ENCODE results near the gene CNTN6. TPM values are rescaled to one million over a fixed set of nuclear protein-coding genes. Genes with fewer than 3 reads are reported as not detected.

The CNTN6 gene
- total RNA-seq, 4 donors from 2014 or later: not detected

DNA sequence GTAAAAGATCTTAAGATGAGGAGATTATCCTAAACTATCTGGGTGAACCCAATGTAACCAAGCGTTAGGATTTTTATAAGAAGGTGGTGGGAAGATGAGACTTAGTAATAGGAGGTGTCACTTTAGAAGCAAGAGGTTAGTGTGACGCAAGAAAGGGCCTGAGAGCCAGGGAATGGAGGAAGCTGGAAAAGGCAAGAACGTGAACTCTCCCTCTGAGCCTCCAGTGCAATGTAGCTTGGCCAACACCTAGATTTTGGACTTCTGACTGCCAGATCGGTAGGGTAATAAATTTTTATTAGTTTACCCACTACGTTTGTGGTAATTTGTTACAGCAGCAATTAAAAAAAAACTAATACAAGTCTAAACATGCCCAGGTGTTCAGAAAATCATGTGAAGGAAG is 20.8 kb upstream of the CNTN6 start:
- no peak overlapping the region for H3K4me3 ChIP-seq (ENCODE audit: low read depth, poor library complexity, severe bottlenecking)
- 42 to 50% methylated on average over 5 of the region's 5 CpGs for WGBS, 2 donors
- DNase-seq (ENCODE audit: low spot score in 2 of 2): no peak
- intact Hi-C loops (cut with DNase I; ENCODE audit: low total_unique reads): no loop called here
- no peak for TF ChIP-seq POLR2A (IDR thresholded peaks at IDR 0.05)
- no peak for TF ChIP-seq CTCF (IDR thresholded peaks at IDR 0.05)

DNA sequence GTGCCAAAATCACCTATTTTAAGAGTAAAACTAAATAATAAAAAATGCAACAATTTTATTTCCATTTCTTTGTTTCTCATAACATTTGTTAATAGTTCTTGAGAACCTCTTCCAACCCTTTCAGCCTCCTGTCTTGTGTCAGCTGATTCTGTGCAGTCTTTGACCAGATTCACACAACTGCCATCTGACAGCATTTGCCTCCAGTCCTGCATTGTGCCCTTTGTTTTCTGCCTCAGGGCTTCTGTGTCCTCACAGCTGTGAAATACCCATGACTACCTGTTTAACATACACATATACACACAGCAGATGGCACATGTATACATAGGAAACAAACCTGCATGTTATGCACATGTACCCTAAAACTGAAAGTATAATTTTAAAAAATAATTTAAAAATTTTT is 13.2 kb upstream of the CNTN6 start:
- intact Hi-C loops (cut with DNase I; ENCODE audit: low total_unique reads): no loop called here
- no peak for DNase-seq (ENCODE audit: low spot score in 2 of 2)
- no peak overlapping the region for H3K4me3 ChIP-seq (ENCODE audit: low read depth, poor library complexity, severe bottlenecking)
- TF ChIP-seq POLR2A (IDR thresholded peaks at IDR 0.05): no peak
- TF ChIP-seq CTCF (IDR thresholded peaks at IDR 0.05): no peak

DNA sequence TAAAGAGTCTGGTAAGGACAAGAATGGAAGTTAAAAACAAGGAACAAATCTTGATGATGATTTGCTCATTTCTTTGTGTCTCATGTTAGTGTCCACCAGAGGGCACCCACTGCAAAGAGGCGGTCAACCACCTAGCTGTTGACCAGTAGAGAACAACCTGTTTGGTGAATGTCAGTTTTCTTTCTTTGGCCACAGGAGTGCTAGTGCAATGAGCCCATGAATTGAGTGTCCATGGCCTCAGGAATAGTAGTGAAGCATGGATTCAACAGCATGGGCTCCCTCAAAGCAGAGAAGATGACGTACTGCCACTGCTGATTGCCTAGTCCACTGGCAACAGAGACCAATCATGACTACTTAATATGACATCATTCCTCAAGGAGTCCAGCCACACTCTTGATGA is 10.7 kb upstream of the CNTN6 start:
- intact Hi-C loops (cut with DNase I; ENCODE audit: low total_unique reads): no loop called here
- no peak for TF ChIP-seq CTCF (IDR thresholded peaks at IDR 0.05)
- no peak for TF ChIP-seq POLR2A (IDR thresholded peaks at IDR 0.05)
- H3K4me3 ChIP-seq (ENCODE audit: low read depth, poor library complexity, severe bottlenecking): no peak overlapping the region
- 63 to 66% methylated on average over 2 of the region's 2 CpGs for WGBS, 2 donors
- DNase-seq (ENCODE audit: low spot score in 2 of 2): peak in 1 of 2 donors; percentile 17

DNA sequence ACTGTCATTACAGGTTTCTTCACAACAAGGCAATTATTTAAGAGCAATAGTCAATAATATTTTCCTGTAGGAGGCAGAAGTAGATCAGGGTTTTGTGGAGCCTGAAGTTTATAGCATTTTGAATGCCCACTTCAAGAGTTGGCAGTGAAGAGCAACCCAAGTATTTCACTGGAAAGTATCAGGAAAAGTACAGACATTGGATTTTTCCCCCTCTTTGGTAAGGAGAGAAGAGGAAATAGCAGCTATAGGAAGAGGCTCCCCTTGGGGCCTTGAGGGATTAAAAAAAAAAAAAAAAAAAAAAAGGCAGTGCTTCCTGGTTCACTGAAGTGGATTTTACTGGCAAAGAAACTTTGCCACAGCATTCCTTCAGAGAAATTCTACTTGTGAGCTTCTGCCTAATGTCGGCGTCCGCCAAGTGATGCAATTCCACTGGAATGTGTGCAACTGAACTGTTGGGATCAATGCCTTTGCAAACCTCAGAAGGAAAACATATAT is 5.7 kb upstream of the CNTN6 start:
- TF ChIP-seq CTCF (IDR thresholded peaks at IDR 0.05) (no peak), POLR2A (IDR thresholded peaks at IDR 0.05) (no peak)
- WGBS, 2 donors: 19 to 23% methylated on average over 3 of the region's 3 CpGs
- no peak overlapping the region for H3K4me3 ChIP-seq (ENCODE audit: low read depth, poor library complexity, severe bottlenecking)
- peak in 1 of 2 donors; percentile 51 for DNase-seq (ENCODE audit: low spot score in 2 of 2)
- intact Hi-C loops (cut with DNase I; ENCODE audit: low total_unique reads): no loop called here

GRCh38 chr3:1088503-1088902 is 4.3 kb upstream of the CNTN6 start:
- TF ChIP-seq POLR2A (IDR thresholded peaks at IDR 0.05): no peak
- TF ChIP-seq CTCF (IDR thresholded peaks at IDR 0.05): no peak
- intact Hi-C loops (cut with DNase I; ENCODE audit: low total_unique reads): no loop called here
- 97 to 98% methylated on average over 1 of the region's 1 CpG for WGBS, 2 donors
- no peak overlapping the region for H3K4me3 ChIP-seq (ENCODE audit: low read depth, poor library complexity, severe bottlenecking)
- DNase-seq (ENCODE audit: low spot score in 2 of 2): no peak

DNA sequence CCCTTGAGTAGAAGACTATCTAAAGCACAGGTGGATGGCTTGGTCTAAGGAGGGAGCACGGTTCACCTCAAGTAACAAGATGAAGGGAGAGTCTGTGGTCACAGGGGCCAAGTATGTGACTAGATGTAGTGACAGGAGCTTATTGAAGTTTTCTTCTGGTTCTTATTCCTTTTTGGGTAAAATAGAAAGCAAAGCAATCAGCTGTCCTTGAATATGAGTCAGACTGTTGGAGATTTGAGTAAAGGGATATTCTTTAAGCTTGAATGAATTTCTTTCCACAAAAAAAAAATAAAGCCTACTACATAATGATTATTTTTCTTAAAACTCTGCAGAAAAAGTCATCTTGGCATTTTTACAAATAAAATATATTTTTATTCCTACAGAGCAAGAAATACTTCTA is 1.5 kb upstream of the CNTN6 start:
- intact Hi-C loops (cut with DNase I; ENCODE audit: low total_unique reads): no loop called here
- no peak for TF ChIP-seq POLR2A (IDR thresholded peaks at IDR 0.05)
- no peak for TF ChIP-seq CTCF (IDR thresholded peaks at IDR 0.05)
- 93 to 94% methylated on average over 1 of the region's 1 CpG for WGBS, 2 donors
- DNase-seq (ENCODE audit: low spot score in 2 of 2): no peak
- no peak overlapping the region for H3K4me3 ChIP-seq (ENCODE audit: low read depth, poor library complexity, severe bottlenecking)

Data from lower leg skin (tissue), 4 donors.